Measurements from ENCODE around the gene C16orf74.

C16orf74 gene

GRCh38 chr16:85720302-85720637 lies 30.6 kb downstream of the C16orf74 start:
- H3K27me3 Mint-ChIP-seq: peaks cover 8% of the 10 kb centered on the region
- peaks cover 13% of the 10 kb centered on the region for H3K4me1 Mint-ChIP-seq (ENCODE audit: low read depth)
- no peak overlapping the region for H3K4me3 Mint-ChIP-seq
- peaks cover 4% of the 10 kb centered on the region for H3K36me3 Mint-ChIP-seq (ENCODE audit: low read depth)
- no peak overlapping the region for H3K27ac Mint-ChIP-seq
- H3K9me3 Mint-ChIP-seq: no peaks in the 10 kb centered on the region

GRCh38 chr16:85719605-85720301 lies 31.1 kb downstream of the C16orf74 start:
- Mint-ChIP-seq H3K4me1 (ENCODE audit: low read depth) (peaks cover 14% of the 10 kb centered on the region), H3K27me3 (peaks cover 8% of the 10 kb centered on the region), H3K27ac (no peak overlapping the region), H3K9me3 (no peaks in the 10 kb centered on the region), H3K4me3 (no peak overlapping the region), H3K36me3 (ENCODE audit: low read depth) (peaks cover 4% of the 10 kb centered on the region)

GRCh38 chr16:85718682-85719081 lies 32.2 kb downstream of the C16orf74 start:
- no peaks in the 10 kb centered on the region for H3K36me3 Mint-ChIP-seq (ENCODE audit: low read depth)
- no peaks in the 10 kb centered on the region for H3K9me3 Mint-ChIP-seq
- no peak overlapping the region for H3K27ac Mint-ChIP-seq
- no peak overlapping the region for H3K4me3 Mint-ChIP-seq
- peaks cover 8% of the 10 kb centered on the region for H3K27me3 Mint-ChIP-seq
- H3K4me1 Mint-ChIP-seq (ENCODE audit: low read depth): peaks cover 14% of the 10 kb centered on the region

GRCh38 chr16:85718153-85718477 lies 32.8 kb downstream of the C16orf74 start:
- Mint-ChIP-seq H3K27ac (no peak overlapping the region), H3K4me3 (no peak overlapping the region), H3K9me3 (no peaks in the 10 kb centered on the region), H3K36me3 (ENCODE audit: low read depth) (no peaks in the 10 kb centered on the region), H3K27me3 (peaks cover 8% of the 10 kb centered on the region), H3K4me1 (ENCODE audit: low read depth) (peaks cover 14% of the 10 kb centered on the region)

- no peak overlapping the region for H3K27ac Mint-ChIP-seq
- no peak overlapping the region for H3K4me3 Mint-ChIP-seq
- H3K36me3 Mint-ChIP-seq (ENCODE audit: low read depth): peaks cover 3% of the 10 kb centered on the region
- H3K9me3 Mint-ChIP-seq: no peaks in the 10 kb centered on the region
- peaks cover 8% of the 10 kb centered on the region for H3K27me3 Mint-ChIP-seq
- H3K4me1 Mint-ChIP-seq (ENCODE audit: low read depth): peaks cover 14% of the 10 kb centered on the region
Observed at GRCh38 chr16:85717393-85718152, 33.3 kb downstream of the C16orf74 start.

- Mint-ChIP-seq H3K4me3 (no peak overlapping the region), H3K36me3 (ENCODE audit: low read depth) (peaks cover 9% of the 10 kb centered on the region), H3K9me3 (no peaks in the 10 kb centered on the region), H3K4me1 (ENCODE audit: low read depth) (peaks cover 14% of the 10 kb centered on the region), H3K27me3 (peaks cover 8% of the 10 kb centered on the region), H3K27ac (no peak overlapping the region)
Observed at GRCh38 chr16:85716680-85717038, 34.2 kb downstream of the C16orf74 start.

- Mint-ChIP-seq H3K27ac (no peak overlapping the region), H3K4me1 (ENCODE audit: low read depth) (peaks cover 14% of the 10 kb centered on the region), H3K4me3 (no peak overlapping the region), H3K27me3 (peaks cover 8% of the 10 kb centered on the region), H3K36me3 (ENCODE audit: low read depth) (peaks cover 9% of the 10 kb centered on the region), H3K9me3 (no peaks in the 10 kb centered on the region)
Observed at GRCh38 chr16:85716022-85716679, 34.7 kb downstream of the C16orf74 start.

- Mint-ChIP-seq H3K27me3 (peaks cover 8% of the 10 kb centered on the region), H3K36me3 (ENCODE audit: low read depth) (peaks cover 9% of the 10 kb centered on the region), H3K27ac (no peak overlapping the region), H3K4me1 (ENCODE audit: low read depth) (peaks cover 14% of the 10 kb centered on the region), H3K4me3 (no peak overlapping the region), H3K9me3 (no peaks in the 10 kb centered on the region)
Observed at GRCh38 chr16:85715169-85716021, 35.5 kb downstream of the C16orf74 start.

GRCh38 chr16:85712801-85713200 lies 38.1 kb downstream of the C16orf74 start:
- H3K27ac Mint-ChIP-seq: no peak overlapping the region
- H3K4me1 Mint-ChIP-seq (ENCODE audit: low read depth): peaks cover 12% of the 10 kb centered on the region
- H3K36me3 Mint-ChIP-seq (ENCODE audit: low read depth): peaks cover 9% of the 10 kb centered on the region
- H3K27me3 Mint-ChIP-seq: peaks cover 8% of the 10 kb centered on the region
- H3K4me3 Mint-ChIP-seq: no peak overlapping the region
- no peaks in the 10 kb centered on the region for H3K9me3 Mint-ChIP-seq

GRCh38 chr16:85711982-85712587 lies 38.8 kb downstream of the C16orf74 start:
- Mint-ChIP-seq H3K36me3 (ENCODE audit: low read depth) (peaks cover 9% of the 10 kb centered on the region), H3K27ac (no peak overlapping the region), H3K4me3 (no peak overlapping the region), H3K9me3 (no peaks in the 10 kb centered on the region), H3K4me1 (ENCODE audit: low read depth) (peaks cover 9% of the 10 kb centered on the region), H3K27me3 (peaks cover 8% of the 10 kb centered on the region)

GRCh38 chr16:85710732-85711131 lies 40.2 kb downstream of the C16orf74 start:
- Mint-ChIP-seq H3K27ac (no peak overlapping the region), H3K9me3 (no peaks in the 10 kb centered on the region), H3K36me3 (ENCODE audit: low read depth) (peaks cover 9% of the 10 kb centered on the region), H3K4me1 (ENCODE audit: low read depth) (peaks cover 5% of the 10 kb centered on the region), H3K4me3 (no peak overlapping the region), H3K27me3 (peaks cover 4% of the 10 kb centered on the region)

GRCh38 chr16:85709766-85710585 lies 40.9 kb downstream of the C16orf74 start:
- no peaks in the 10 kb centered on the region for H3K9me3 Mint-ChIP-seq

GRCh38 chr16:85708338-85708737 lies 42.6 kb downstream of the C16orf74 start:
- Mint-ChIP-seq H3K27ac (no peak overlapping the region), H3K9me3 (no peaks in the 10 kb centered on the region), H3K4me1 (ENCODE audit: low read depth) (no peaks in the 10 kb centered on the region), H3K27me3 (no peaks in the 10 kb centered on the region), H3K4me3 (no peak overlapping the region), H3K36me3 (ENCODE audit: low read depth) (peaks cover 9% of the 10 kb centered on the region)

More at GRCh38 chr16:85709766-85710585, 40.9 kb downstream of the C16orf74 start:
- H3K4me1 Mint-ChIP-seq (ENCODE audit: low read depth): no peaks in the 10 kb centered on the region
- H3K36me3 Mint-ChIP-seq (ENCODE audit: low read depth): peaks cover 9% of the 10 kb centered on the region
- no peak overlapping the region for H3K4me3 Mint-ChIP-seq
- H3K27me3 Mint-ChIP-seq: no peaks in the 10 kb centered on the region
- H3K27ac Mint-ChIP-seq: no peak overlapping the region
